Mucosa of descending colon (tissue), 3 donors: Measurements from ENCODE around the gene ZNF845. TPM values are rescaled to one million over a fixed set of nuclear protein-coding genes. Genes with fewer than 3 reads are reported as not detected.
"Not testable (repeated sequence)": the region's sequence is repeated elsewhere in the genome, so short reads cannot be mapped to it uniquely, and the experiment has no call there.

Experiments
- ATAC-seq: fragments of 200-7000 bp; cut with Tn5 transposase; one replicate; pipeline ENCODE4 v1.9.1; 2020; ENCODE audit warnings: mild to moderate bottlenecking, moderate library complexity
- DNase-seq, 3 donors: peaks; one replicate each; pipeline ENCODE4 v3.0.0-alpha.2; 2020
- H3K36me3 ChIP-seq: fragments of 200-600 bp; one replicate; pipeline ENCODE4 v1.8.0; 2021; ENCODE audit warnings: low read depth, mild to moderate bottlenecking
- H3K4me1 ChIP-seq: fragments of 200-600 bp; one replicate; pipeline ENCODE4 v1.8.0; 2021; ENCODE audit warnings: low read depth, mild to moderate bottlenecking
- H3K4me3 ChIP-seq: fragments of 200-600 bp; one replicate; pipeline ENCODE4 v1.8.0; 2021; ENCODE audit warnings: mild to moderate bottlenecking
- H3K9me3 ChIP-seq: fragments of 200-600 bp; one replicate; pipeline ENCODE4 v1.8.0; 2021; ENCODE audit warnings: mild to moderate bottlenecking
- CTCF ChIP-seq: fragments of 200-600 bp; IDR thresholded peaks from one replicate; pipeline ENCODE4 v1.8.0; 2022; ENCODE audit warnings: antibody characterized with exemption, mild to moderate bottlenecking
- intact Hi-C, 2 donors: fragments of 100-400 bp; cut with DNase I in 1 of 2; cut with micrococcal nuclease in 1 of 2; formaldehyde crosslinking; loops; one replicate each; pipeline versions ENCODE4 v1.11.0 to v1.11.1; 2022; cut with DNase I, micrococcal nuclease
- total RNA-seq, 3 donors: library from RNA; stranded (reverse); fragmentation: NEBNext Ultra II Directional in 2 of 3; extraction: Animal tissue kit (Norgen Biotek cat#: 25700) in 2 of 3; gene quantifications; one replicate each; pipeline versions ENCODE4 v1.2.1 to v1.2.4, GENCODE V29; 2021 to 2023
- donor health status: DM: no; HTN: no; CAD: no; lungs with moderate emphysema.
- donor health status: DM: no; HTN: no; CAD: no.
- donor health status: DM: no; HTN: yes; CAD: no.

ZNF845 gene
- total RNA-seq, 3 donors from 2014 or later: 6.1 to 7.9 (median 7.6) TPM

GRCh38 chr19:53308339-53308811, 25.2 kb upstream of the ZNF845 start:
- peaks cover 14% of the 10 kb centered on the region for H3K9me3 ChIP-seq
- no peak for ATAC-seq
- H3K4me3 ChIP-seq: no peak overlapping the region
- H3K36me3 ChIP-seq: no peaks in the 10 kb centered on the region
- no peaks in the 10 kb centered on the region for H3K4me1 ChIP-seq
- no peak for TF ChIP-seq CTCF
- peak in 2 of 3 donors; percentile 14 to 38 for DNase-seq
- intact Hi-C loops: no loop called here

- DNase-seq: no peak
- Histone ChIP-seq H3K4me3 (no peak overlapping the region), H3K36me3 (no peaks in the 10 kb centered on the region), H3K4me1 (no peaks in the 10 kb centered on the region), H3K9me3 (peaks cover 14% of the 10 kb centered on the region)
- intact Hi-C loops: no loop called here
- no peak for TF ChIP-seq CTCF
- no peak for ATAC-seq
Observed at GRCh38 chr19:53311044-53311443, 22.5 kb upstream of the ZNF845 start.

GRCh38 chr19:53311897-53312296, 21.7 kb upstream of the ZNF845 start:
- Histone ChIP-seq H3K4me3 (no peak overlapping the region), H3K36me3 (no peaks in the 10 kb centered on the region), H3K9me3 (peaks cover 14% of the 10 kb centered on the region), H3K4me1 (no peaks in the 10 kb centered on the region)
- DNase-seq (no peak), ATAC-seq (no peak)
- intact Hi-C loops: no loop called here
- TF ChIP-seq CTCF: no peak

GRCh38 chr19:53328967-53329366, 4.6 kb upstream of the ZNF845 start:
- H3K4me3 ChIP-seq: no peak overlapping the region

GRCh38 chr19:53332484-53332883, 1.1 kb upstream of the ZNF845 start:
- Histone ChIP-seq H3K36me3 (no peaks in the 10 kb centered on the region), H3K9me3 (peaks cover 12% of the 10 kb centered on the region), H3K4me3 (no peak overlapping the region), H3K4me1 (peaks cover 3% of the 10 kb centered on the region)
- ATAC-seq (no peak), DNase-seq (no peak)
- TF ChIP-seq CTCF: no peak
- intact Hi-C loops: no loop called here

More at GRCh38 chr19:53328967-53329366, 4.6 kb upstream of the ZNF845 start:
- no peak for TF ChIP-seq CTCF
- DNase-seq: no peak
- peaks cover 14% of the 10 kb centered on the region for H3K9me3 ChIP-seq
- H3K36me3 ChIP-seq: no peaks in the 10 kb centered on the region
- intact Hi-C loops: no loop called here
- no peaks in the 10 kb centered on the region for H3K4me1 ChIP-seq
- ATAC-seq: no peak

- Histone ChIP-seq H3K4me3 (peak overlapping the region; percentile 62), H3K4me1 (peaks cover 3% of the 10 kb centered on the region), H3K9me3 (peaks cover 14% of the 10 kb centered on the region), H3K36me3 (no peaks in the 10 kb centered on the region)
- ATAC-seq (peak; percentile 30), DNase-seq (peak; percentile 43 to 68 (median 55))
- no peak for TF ChIP-seq CTCF
- intact Hi-C loops: no loop called here
Observed at GRCh38 chr19:53333066-53333462, 485 bp upstream of the ZNF845 start.

GRCh38 chr19:53344403-53344802, 10.9 kb downstream of the ZNF845 start:
- intact Hi-C loops, ATAC-seq, DNase-seq, H3K4me1 ChIP-seq, H3K4me3 ChIP-seq: not testable (repeated sequence)
- Histone ChIP-seq H3K9me3 (peaks cover 84% of the 10 kb centered on the region), H3K36me3 (peaks cover 18% of the 10 kb centered on the region)
